ENCODE measurements around the gene COLQ.

GRCh38 chr3:15434756-15435155 is 86.8 kb downstream of the COLQ start:
- TF ChIP-seq SRF (IDR thresholded peaks at IDR 0.05; ENCODE audit: low read depth) (no peak), CTCF (IDR thresholded peaks at IDR 0.05 in 2 of 3, conservative IDR thresholded peaks at IDR 0.05 in 1 of 3; ENCODE audit: borderline replicate concordance in 1 of 3, insufficient read depth in 1 of 3, low read depth in 2 of 3, low read length in 2 of 3) (no peak), CEBPB (IDR thresholded peaks at IDR 0.05; ENCODE audit: low read depth) (no peak), POLR2A (IDR thresholded peaks at IDR 0.05; ENCODE audit: borderline replicate concordance, extremely low read depth, insufficient read depth, insufficient read length) (no peak), RAD21 (IDR thresholded peaks at IDR 0.05; ENCODE audit: low read depth) (no peak), TCF7L2 (IDR thresholded peaks at IDR 0.05; ENCODE audit: borderline replicate concordance, extremely low read depth, insufficient read depth, insufficient read length) (no peak)
